Measurements from ENCODE around the gene RFFL.

DNA sequence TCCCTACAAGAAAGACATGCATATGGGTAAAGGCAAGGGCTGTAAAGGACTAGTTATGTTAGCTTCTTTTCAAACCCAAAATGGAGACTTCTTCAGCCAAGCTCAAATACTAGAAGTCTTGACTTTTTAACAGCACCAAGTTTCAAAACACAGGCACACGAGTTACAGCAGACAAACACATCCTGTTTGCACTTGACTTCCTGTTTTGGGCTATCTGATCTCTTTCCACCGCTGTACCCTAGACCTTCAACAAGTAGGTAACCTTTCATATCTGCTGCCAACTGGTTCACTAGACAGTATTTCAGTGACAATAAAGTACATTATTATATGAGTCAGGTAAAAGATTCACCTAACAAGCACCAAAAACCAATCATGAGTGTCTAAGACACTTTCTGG is 12.3 kb downstream of the RFFL start:
- TF ChIP-seq, protein P1, sequence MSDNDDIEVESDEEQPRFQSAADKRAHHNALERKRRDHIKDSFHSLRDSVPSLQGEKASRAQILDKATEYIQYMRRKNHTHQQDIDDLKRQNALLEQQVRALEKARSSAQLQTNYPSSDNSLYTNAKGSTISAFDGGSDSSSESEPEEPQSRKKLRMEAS (IDR thresholded peaks at IDR 0.05), result no peak
- TF ChIP-seq, protein P2, sequence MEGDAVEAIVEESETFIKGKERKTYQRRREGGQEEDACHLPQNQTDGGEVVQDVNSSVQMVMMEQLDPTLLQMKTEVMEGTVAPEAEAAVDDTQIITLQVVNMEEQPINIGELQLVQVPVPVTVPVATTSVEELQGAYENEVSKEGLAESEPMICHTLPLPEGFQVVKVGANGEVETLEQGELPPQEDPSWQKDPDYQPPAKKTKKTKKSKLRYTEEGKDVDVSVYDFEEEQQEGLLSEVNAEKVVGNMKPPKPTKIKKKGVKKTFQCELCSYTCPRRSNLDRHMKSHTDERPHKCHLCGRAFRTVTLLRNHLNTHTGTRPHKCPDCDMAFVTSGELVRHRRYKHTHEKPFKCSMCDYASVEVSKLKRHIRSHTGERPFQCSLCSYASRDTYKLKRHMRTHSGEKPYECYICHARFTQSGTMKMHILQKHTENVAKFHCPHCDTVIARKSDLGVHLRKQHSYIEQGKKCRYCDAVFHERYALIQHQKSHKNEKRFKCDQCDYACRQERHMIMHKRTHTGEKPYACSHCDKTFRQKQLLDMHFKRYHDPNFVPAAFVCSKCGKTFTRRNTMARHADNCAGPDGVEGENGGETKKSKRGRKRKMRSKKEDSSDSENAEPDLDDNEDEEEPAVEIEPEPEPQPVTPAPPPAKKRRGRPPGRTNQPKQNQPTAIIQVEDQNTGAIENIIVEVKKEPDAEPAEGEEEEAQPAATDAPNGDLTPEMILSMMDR (IDR thresholded peaks at IDR 0.05), result no peak
- TF ChIP-seq HEYL (CRISPR knock-in tag; IDR thresholded peaks at IDR 0.05) (no peak), MYC (IDR thresholded peaks at IDR 0.05; ENCODE audit: borderline replicate concordance, low read length) (no peak), SREBF2 (IDR thresholded peaks at IDR 0.05) (no peak), EP300 (IDR thresholded peaks at IDR 0.05) (no peak), KDM1A (IDR thresholded peaks at IDR 0.05; ENCODE audit: low read depth) (no peak), CHD4 (IDR thresholded peaks at IDR 0.05; ENCODE audit: borderline replicate concordance) (no peak)
- TF ChIP-seq, protein P3, sequence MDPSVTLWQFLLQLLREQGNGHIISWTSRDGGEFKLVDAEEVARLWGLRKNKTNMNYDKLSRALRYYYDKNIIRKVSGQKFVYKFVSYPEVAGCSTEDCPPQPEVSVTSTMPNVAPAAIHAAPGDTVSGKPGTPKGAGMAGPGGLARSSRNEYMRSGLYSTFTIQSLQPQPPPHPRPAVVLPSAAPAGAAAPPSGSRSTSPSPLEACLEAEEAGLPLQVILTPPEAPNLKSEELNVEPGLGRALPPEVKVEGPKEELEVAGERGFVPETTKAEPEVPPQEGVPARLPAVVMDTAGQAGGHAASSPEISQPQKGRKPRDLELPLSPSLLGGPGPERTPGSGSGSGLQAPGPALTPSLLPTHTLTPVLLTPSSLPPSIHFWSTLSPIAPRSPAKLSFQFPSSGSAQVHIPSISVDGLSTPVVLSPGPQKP (IDR thresholded peaks at IDR 0.05; ENCODE audit: low read depth, low read length), result no peak
